Endothelial cell of umbilical vein (primary cell): ENCODE data around the gene CAMK2B. TPM values are rescaled to one million over a fixed set of nuclear protein-coding genes. Genes with fewer than 3 reads are reported as not detected.

Source experiments
- BruUV-seq: library from RNA; stranded (reverse); fragments of 400-500 nt; replicated peaks from 2 replicates; lab custom pipeline; 2021; lab: Mats Ljungman, UMichigan
- CTCF ChIA-PET: fragments of 300-600, 350-600 bp; sonication (Branson Sonifier 250); formaldehyde crosslinking; loops from one replicate; lab custom pipeline; 2021; ENCODE audit warnings: antibody characterized with exemption, inconsistent platforms; lab: Charles Lee
- POLR2A ChIA-PET: fragments of 300-600, 350-600 bp; sonication (Branson Sonifier 250); formaldehyde crosslinking; loops from one replicate; lab custom pipeline; 2021; ENCODE audit warnings: antibody characterized with exemption, inconsistent platforms; lab: Charles Lee
- DNase-seq: peaks from one replicate; pipeline ENCODE4 v3.0.0-alpha.2; 2011; ENCODE audit warnings: low read depth, low spot score
- FAIRE-seq: peaks from 2 replicates; lab custom pipeline; 2011; peaks lifted over from hg19 to GRCh38; lab: Jason Lieb, UNC
- H2AFZ ChIP-seq: 2 replicates; pipeline ENCODE4 v1.6.0; 2012; ENCODE audit warnings: low read depth, low read length, control low read depth, inconsistent platforms
- H3K27ac ChIP-seq: 2 replicates; pipeline ENCODE4 v1.5.1; 2011; ENCODE audit warnings: low read depth, mild to moderate bottlenecking, control low read depth, low read length, moderate library complexity; ENCODE audit not compliant: insufficient read depth
- H3K27me3 ChIP-seq, 2 experiments: 2 replicates each; pipeline versions ENCODE4 v1.6.0 to v1.6.1; 2011; ENCODE audit warnings: low read length in 2 of 2, mixed read lengths in 1 of 2; ENCODE audit not compliant: control insufficient read depth in 2 of 2, insufficient read depth in 2 of 2
- H3K36me3 ChIP-seq, 2 experiments: 2 replicates in 1 of 2; 3 replicates in 1 of 2; pipeline ENCODE4 v1.5.1; 2011; ENCODE audit warnings: low read length in 2 of 2, mild to moderate bottlenecking in 1 of 2, moderate library complexity in 1 of 2; ENCODE audit not compliant: control insufficient read depth in 2 of 2, insufficient read depth in 2 of 2; ENCODE audit errors: extremely low read depth in 1 of 2
- H3K4me1 ChIP-seq: 3 replicates; pipeline ENCODE4 v1.5.1; 2011; ENCODE audit warnings: mild to moderate bottlenecking, low read length; ENCODE audit not compliant: control insufficient read depth, insufficient read depth; ENCODE audit errors: extremely low read depth
- H3K4me2 ChIP-seq: 2 replicates; pipeline ENCODE4 v1.6.1; 2011; ENCODE audit warnings: low read length, control low read depth, mixed read lengths; ENCODE audit not compliant: insufficient read depth
- H3K4me3 ChIP-seq, 3 experiments: fragments of 200-600 bp in 1 of 3; sonication (generic), shearing (Covaris generic) in 1 of 3; replicated peaks in 1 of 3; 2 replicates each; pipeline ENCODE4 v1.5.1; 2011 to 2016; ENCODE audit warnings: control low read depth in 3 of 3, low read length in 3 of 3, mild to moderate bottlenecking in 2 of 3, inconsistent platforms in 1 of 3, low read depth in 1 of 3, moderate library complexity in 1 of 3; ENCODE audit not compliant: insufficient read depth in 1 of 3
- H3K79me2 ChIP-seq: 2 replicates; pipeline ENCODE4 v1.6.0; 2012; ENCODE audit warnings: low read length, inconsistent platforms; ENCODE audit not compliant: control insufficient read depth, insufficient read depth
- H3K9ac ChIP-seq: replicated peaks from 2 replicates; pipeline ENCODE3; 2011; ENCODE audit warnings: low read length, control low read depth; ENCODE audit not compliant: insufficient read depth; ENCODE audit errors: extremely low read depth
- H3K9me1 ChIP-seq: replicated peaks from 3 replicates; pipeline ENCODE4 v1.6.0; 2011; ENCODE audit warnings: mild to moderate bottlenecking, low read length; ENCODE audit not compliant: control insufficient read depth, insufficient read depth; ENCODE audit errors: extremely low read depth
- H3K9me3 ChIP-seq: replicated peaks from 2 replicates; pipeline ENCODE4 v1.5.1; 2012; ENCODE audit warnings: low read length, inconsistent platforms; ENCODE audit not compliant: control insufficient read depth, insufficient read depth
- H4K20me1 ChIP-seq: replicated peaks from 2 replicates; pipeline ENCODE3; 2011; ENCODE audit warnings: mild to moderate bottlenecking, low read length; ENCODE audit not compliant: control insufficient read depth, insufficient read depth; ENCODE audit errors: extremely low read depth
- CTCF ChIP-seq, 2 donors: IDR thresholded peaks; 1 replicate in 1 of 2; 2 replicates in 1 of 2; pipeline ENCODE4 v1.5.1; 2011; ENCODE audit warnings: low read length in 2 of 2, mild to moderate bottlenecking in 2 of 2, moderate library complexity in 2 of 2, control low read depth in 1 of 2, inconsistent platforms in 1 of 2, low read depth in 1 of 2; ENCODE audit not compliant: insufficient read depth in 1 of 2; ENCODE audit errors: extremely low read depth in 1 of 2
- EZH2 ChIP-seq: IDR thresholded peaks from 2 replicates; pipeline ENCODE4 v1.6.1; 2012; ENCODE audit warnings: borderline replicate concordance, low read depth, mild to moderate bottlenecking, moderate library complexity, low read length, inconsistent platforms; ENCODE audit not compliant: severe bottlenecking
- FOS ChIP-seq: IDR thresholded peaks from 2 replicates; pipeline ENCODE4 v1.6.1; 2011; ENCODE audit warnings: mild to moderate bottlenecking, low read length, moderate library complexity, borderline replicate concordance; ENCODE audit not compliant: insufficient read depth
- GATA2 ChIP-seq: IDR thresholded peaks from 2 replicates; pipeline ENCODE4 v1.7.0; 2011; ENCODE audit warnings: low read depth, mild to moderate bottlenecking, moderate library complexity, mixed read lengths, low read length; ENCODE audit not compliant: insufficient read length, insufficient read depth
- JUN ChIP-seq: IDR thresholded peaks from 2 replicates; pipeline ENCODE4 v1.6.1; 2011; ENCODE audit warnings: borderline replicate concordance, low read depth; ENCODE audit not compliant: insufficient read length, insufficient read depth
- MYC ChIP-seq: IDR thresholded peaks from one replicate; pipeline ENCODE4 v1.6.1; 2011; ENCODE audit warnings: mild to moderate bottlenecking, low read depth, low read length
- POLR2A ChIP-seq: IDR thresholded peaks from 2 replicates; pipeline ENCODE4 v1.6.1; 2012; ENCODE audit warnings: low read depth, mild to moderate bottlenecking, control low read depth, low read length
- POLR2AphosphoS5 ChIP-seq: IDR thresholded peaks from 2 replicates; pipeline ENCODE4 v1.6.1; 2012; ENCODE audit warnings: low read depth, mild to moderate bottlenecking, control low read depth, low read length, moderate library complexity; ENCODE audit not compliant: insufficient read depth
- dilution Hi-C: fragments of 300-500 bp; cut with MboI; formaldehyde crosslinking; loops from one replicate; pipeline ENCODE4 v1.15.0; 2019; ENCODE audit warnings: low sequenced_read_pairs; ENCODE audit not compliant: extremely low pct_ligation_motif_present
- intact Hi-C: fragments of 100-400 bp; cut with micrococcal nuclease; formaldehyde crosslinking; loops from one replicate; pipeline ENCODE4 v1.10.0; 2022
- polyA plus RNA-seq, 4 experiments: library from polyadenylated mRNA; depleted of rRNA in 3 of 4; stranded (reverse) in 3 of 4; unstranded in 1 of 4; fragments of >200 nt; gene quantifications; 2 replicates each; pipeline versions ENCODE4 v1.2.1 to v1.2.3, GENCODE V29; 2011 to 2012; ENCODE audit warnings: missing spikeins in 1 of 4
- total RNA-seq: library from RNA; stranded (reverse); gene quantifications from 2 replicates; pipeline ENCODE4 v1.2.3, GENCODE V29; 2021
- TF ChIP-seq, protein P1 (sequence below): IDR thresholded peaks from 2 replicates; pipeline ENCODE4 v1.6.1; 2011; ENCODE audit not compliant: insufficient read depth, insufficient read length

CAMK2B gene
- total and polyA plus RNA-seq, 2 donors (not counting 3 experiments of a cell fraction or from before 2014, with no cell fraction given) = 0.57 to 1.6 TPM

GRCh38 chr7:44173911-44174693, 151.3 kb downstream of the CAMK2B start:
- FAIRE-seq (no peak), DNase-seq (no peak)
- no peak overlapping the region for H3K4me3 ChIP-seq
- dilution Hi-C loops (no loop called here), intact Hi-C loops (no loop called here)
- H3K9ac ChIP-seq = no peak overlapping the region
- ChIA-PET POLR2A (no interaction called here), CTCF (interaction anchor here (1.7 kb wide), 1 partner anchor 27 kb away, joined by 5 read pairs; no protein-coding TSS in a partner anchor)
- TF ChIP-seq CTCF (IDR thresholded peaks at IDR 0.05; ENCODE audit: extremely low read depth in 1 of 2, insufficient read depth in 1 of 2, low read depth in 1 of 2, low read length in 2 of 2) = no peak
- no peak for TF ChIP-seq JUN
- TF ChIP-seq FOS = no peak
- no peak for TF ChIP-seq GATA2
- no peak for TF ChIP-seq POLR2AphosphoS5
- TF ChIP-seq POLR2A = no peak
- TF ChIP-seq, protein P1, sequence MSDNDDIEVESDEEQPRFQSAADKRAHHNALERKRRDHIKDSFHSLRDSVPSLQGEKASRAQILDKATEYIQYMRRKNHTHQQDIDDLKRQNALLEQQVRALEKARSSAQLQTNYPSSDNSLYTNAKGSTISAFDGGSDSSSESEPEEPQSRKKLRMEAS = no peak
- no peak for TF ChIP-seq EZH2
- no peak for TF ChIP-seq MYC
- H3K4me2 ChIP-seq = no peak overlapping the region
- no peaks in the 10 kb centered on the region for H3K36me3 ChIP-seq
- H4K20me1 ChIP-seq = no peaks in the 10 kb centered on the region
- no peaks in the 10 kb centered on the region for H3K79me2 ChIP-seq
- H3K9me1 ChIP-seq = no peaks in the 10 kb centered on the region
- no peak overlapping the region for H2AFZ ChIP-seq
- H3K4me1 ChIP-seq = no peaks in the 10 kb centered on the region
- no peaks in the 10 kb centered on the region for H3K9me3 ChIP-seq
- no TSS peak for BruUV-seq
- no peak overlapping the region for H3K27ac ChIP-seq
- H3K27me3 ChIP-seq = peaks cover 9 to 13% of the 10 kb centered on the region in 2 experiments
